WERI-Rb-1 (cell line): Measurements from ENCODE around the gene HAUS1.
"Not testable (repeated sequence)": the region's sequence is repeated elsewhere in the genome, so short reads cannot be mapped to it uniquely, and the experiment has no call there.

ENCODE experiments used
- DNase-seq: peaks from one replicate; pipeline ENCODE4 v3.0.0-alpha.2; 2020
- H3K27ac ChIP-seq: fragments of 250-450 bp; sonication (Bioruptor Pico); 2 replicates; pipeline ENCODE4 v1.5.1; 2020; ENCODE audit warnings: mild to moderate bottlenecking, moderate library complexity
- H3K27me3 ChIP-seq: fragments of 250-450 bp; sonication (Bioruptor Pico); 2 replicates; pipeline ENCODE4 v1.5.1; 2021; ENCODE audit warnings: mild to moderate bottlenecking, low read depth, moderate library complexity; ENCODE audit not compliant: insufficient read depth, severe bottlenecking
- H3K36me3 ChIP-seq: fragments of 250-450 bp; sonication (Bioruptor Pico); 2 replicates; pipeline ENCODE4 v1.5.1; 2020; ENCODE audit warnings: mild to moderate bottlenecking, moderate library complexity
- H3K4me3 ChIP-seq: 2 replicates; pipeline ENCODE4 v1.5.1; 2011; ENCODE audit warnings: low read depth, mild to moderate bottlenecking, control low read depth, low read length
- H3K9me3 ChIP-seq: fragments of 250-450 bp; sonication (Bioruptor Pico); 2 replicates; pipeline ENCODE4 v1.5.1; 2021; ENCODE audit warnings: mild to moderate bottlenecking, moderate library complexity; ENCODE audit not compliant: severe bottlenecking
- TF ChIP-seq, protein P1 (sequence below): IDR thresholded peaks from 2 replicates; pipeline ENCODE4 v1.5.1; 2011; ENCODE audit warnings: low read depth, mild to moderate bottlenecking, control low read depth, inconsistent platforms, low read length

HAUS1 gene

GRCh38 chr18:46073474-46074331 is 30.5 kb upstream of the HAUS1 start:
- no peak overlapping the region for H3K4me3 ChIP-seq
- DNase-seq: peak; percentile 60

DNA sequence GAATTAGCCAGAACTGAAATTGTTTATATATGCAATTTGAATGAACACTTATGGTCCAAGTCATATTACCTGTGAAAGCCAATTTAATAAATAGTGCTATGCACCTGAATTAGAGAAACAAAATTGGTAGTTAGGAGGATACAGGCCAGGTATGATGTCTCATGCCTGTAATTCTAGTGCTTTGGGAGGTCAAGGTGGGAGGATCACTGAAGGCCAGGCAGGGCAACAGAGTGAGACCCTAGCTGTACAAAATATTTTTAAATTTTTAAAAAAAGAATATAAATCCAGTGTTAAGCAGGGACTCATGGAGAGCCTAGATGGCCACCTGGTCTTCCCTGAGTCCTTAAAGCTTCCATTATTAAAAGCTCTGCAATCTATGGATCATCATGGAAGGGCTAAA is 24.8 kb upstream of the HAUS1 start:
- TF ChIP-seq, protein P1, sequence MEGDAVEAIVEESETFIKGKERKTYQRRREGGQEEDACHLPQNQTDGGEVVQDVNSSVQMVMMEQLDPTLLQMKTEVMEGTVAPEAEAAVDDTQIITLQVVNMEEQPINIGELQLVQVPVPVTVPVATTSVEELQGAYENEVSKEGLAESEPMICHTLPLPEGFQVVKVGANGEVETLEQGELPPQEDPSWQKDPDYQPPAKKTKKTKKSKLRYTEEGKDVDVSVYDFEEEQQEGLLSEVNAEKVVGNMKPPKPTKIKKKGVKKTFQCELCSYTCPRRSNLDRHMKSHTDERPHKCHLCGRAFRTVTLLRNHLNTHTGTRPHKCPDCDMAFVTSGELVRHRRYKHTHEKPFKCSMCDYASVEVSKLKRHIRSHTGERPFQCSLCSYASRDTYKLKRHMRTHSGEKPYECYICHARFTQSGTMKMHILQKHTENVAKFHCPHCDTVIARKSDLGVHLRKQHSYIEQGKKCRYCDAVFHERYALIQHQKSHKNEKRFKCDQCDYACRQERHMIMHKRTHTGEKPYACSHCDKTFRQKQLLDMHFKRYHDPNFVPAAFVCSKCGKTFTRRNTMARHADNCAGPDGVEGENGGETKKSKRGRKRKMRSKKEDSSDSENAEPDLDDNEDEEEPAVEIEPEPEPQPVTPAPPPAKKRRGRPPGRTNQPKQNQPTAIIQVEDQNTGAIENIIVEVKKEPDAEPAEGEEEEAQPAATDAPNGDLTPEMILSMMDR: no peak
- H3K27me3 ChIP-seq: no peaks in the 10 kb centered on the region
- no peak for DNase-seq
- H3K27ac ChIP-seq: no peak overlapping the region
- no peaks in the 10 kb centered on the region for H3K9me3 ChIP-seq
- no peak overlapping the region for H3K4me3 ChIP-seq
- peaks cover 73% of the 10 kb centered on the region for H3K36me3 ChIP-seq

More at GRCh38 chr18:46073474-46074331, 30.5 kb upstream of the HAUS1 start:
- no peak overlapping the region for H3K27ac ChIP-seq
- H3K36me3 ChIP-seq: peaks cover 19% of the 10 kb centered on the region
- H3K9me3 ChIP-seq: no peaks in the 10 kb centered on the region
- TF ChIP-seq, protein P1: peak; percentile 56
- H3K27me3 ChIP-seq: peaks cover 6% of the 10 kb centered on the region

DNA sequence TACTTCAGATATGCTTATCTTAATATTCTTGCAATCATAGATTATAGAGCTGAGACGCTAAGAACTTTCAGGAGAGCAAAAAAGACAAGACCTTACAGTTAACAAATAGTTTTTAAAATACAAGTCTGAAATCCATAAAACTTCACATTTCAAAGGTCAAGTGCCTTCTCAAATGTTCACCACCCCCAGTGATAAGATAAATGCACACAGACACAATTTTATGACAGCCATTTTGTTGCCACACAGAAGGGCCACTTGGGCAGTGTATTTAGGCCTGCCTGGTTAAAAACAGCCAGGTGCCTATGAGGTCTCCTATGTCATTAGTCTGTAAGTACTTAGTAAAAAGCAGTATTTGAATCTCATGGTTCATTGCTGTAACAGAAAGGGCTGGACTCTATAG is 24.0 kb upstream of the HAUS1 start:
- TF ChIP-seq, protein P1: no peak
- Histone ChIP-seq H3K4me3 (no peak overlapping the region), H3K9me3 (no peaks in the 10 kb centered on the region), H3K27ac (no peak overlapping the region), H3K27me3 (no peaks in the 10 kb centered on the region), H3K36me3 (peaks cover 78% of the 10 kb centered on the region)
- DNase-seq: no peak

DNA sequence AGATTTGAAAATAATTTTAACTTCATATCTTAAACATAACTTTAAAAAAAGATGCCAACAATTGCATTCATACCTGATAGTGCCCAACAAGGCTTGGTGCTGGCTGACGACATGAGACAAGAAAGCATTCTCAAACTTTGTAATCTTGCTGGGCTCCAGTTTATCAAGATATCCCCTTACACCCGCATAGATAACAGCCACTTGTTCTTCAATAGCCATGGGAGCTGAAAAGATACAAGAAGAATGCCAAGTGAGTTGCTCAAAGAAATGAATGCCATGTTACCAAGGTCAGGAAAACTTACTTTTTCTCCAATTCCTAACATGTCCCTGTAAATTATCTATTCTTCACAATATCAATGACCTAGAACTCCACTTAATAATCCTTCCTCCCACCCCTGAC is 19.8 kb upstream of the HAUS1 start:
- no peak overlapping the region for H3K4me3 ChIP-seq
- no peaks in the 10 kb centered on the region for H3K27me3 ChIP-seq
- TF ChIP-seq, protein P1: no peak
- no peak overlapping the region for H3K27ac ChIP-seq
- H3K36me3 ChIP-seq: peaks cover 96% of the 10 kb centered on the region
- no peaks in the 10 kb centered on the region for H3K9me3 ChIP-seq
- DNase-seq: no peak

DNA sequence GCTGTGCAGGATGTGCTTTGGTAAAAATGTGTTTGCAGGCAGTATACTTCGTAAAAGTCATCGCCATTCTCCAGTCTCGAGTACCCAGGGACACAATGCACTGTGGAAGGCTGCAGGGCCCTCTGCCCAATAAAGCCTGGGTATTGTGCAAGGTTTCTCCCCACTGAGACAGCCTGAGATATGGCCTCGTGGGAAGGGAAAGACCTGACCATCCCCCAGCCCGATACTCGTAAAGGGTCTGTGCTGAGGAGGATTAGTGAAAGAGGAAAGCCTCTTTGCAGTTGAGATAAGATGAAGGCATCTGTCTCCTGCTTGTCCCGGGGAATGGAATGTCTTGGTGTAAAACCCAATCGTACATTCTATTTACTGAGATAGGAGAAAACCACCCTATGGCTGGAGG is 15.7 kb upstream of the HAUS1 start:
- Histone ChIP-seq H3K4me3 (peak overlapping the region; percentile 6; the same call in 1 of the 2 replicates), H3K27ac (peak overlapping the region; percentile 74), H3K36me3 (peaks cover 97% of the 10 kb centered on the region)
- H3K27me3 ChIP-seq, H3K9me3 ChIP-seq: not testable (repeated sequence)
- DNase-seq: peak; percentile 91

DNA sequence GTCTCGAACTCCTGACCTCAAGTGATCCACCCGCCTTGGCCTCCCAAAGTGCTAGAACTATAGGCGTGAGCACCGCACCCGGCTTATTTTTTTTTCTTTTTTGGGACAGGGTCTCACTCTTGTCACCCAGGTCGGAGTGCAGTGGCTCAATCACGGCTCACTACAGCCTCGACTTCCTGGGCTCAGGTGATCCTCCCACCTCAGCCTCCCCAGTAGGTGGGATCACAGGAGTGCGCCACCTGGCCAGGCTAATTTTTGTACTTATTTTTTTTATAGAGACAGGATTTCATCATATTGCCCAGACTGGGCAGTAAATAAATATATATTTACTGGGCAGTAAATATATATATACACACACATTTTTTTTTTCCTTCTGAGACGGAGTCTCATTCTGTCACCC is 8.7 kb upstream of the HAUS1 start:
- Histone ChIP-seq H3K9me3 (no peaks in the 10 kb centered on the region), H3K27ac (no peak overlapping the region), H3K4me3 (no peak overlapping the region), H3K36me3 (peaks cover 70% of the 10 kb centered on the region), H3K27me3 (no peaks in the 10 kb centered on the region)
- no peak for DNase-seq
- TF ChIP-seq, protein P1: no peak
